G401.6 (cell line): Measurements from ENCODE around the gene RAB4A.

Experiments
- FAIRE-seq: peaks from 2 replicates; lab custom pipeline; 2012; peaks lifted over from hg19 to GRCh38; lab: Jason Lieb, UNC

Gene RAB4A

DNA sequence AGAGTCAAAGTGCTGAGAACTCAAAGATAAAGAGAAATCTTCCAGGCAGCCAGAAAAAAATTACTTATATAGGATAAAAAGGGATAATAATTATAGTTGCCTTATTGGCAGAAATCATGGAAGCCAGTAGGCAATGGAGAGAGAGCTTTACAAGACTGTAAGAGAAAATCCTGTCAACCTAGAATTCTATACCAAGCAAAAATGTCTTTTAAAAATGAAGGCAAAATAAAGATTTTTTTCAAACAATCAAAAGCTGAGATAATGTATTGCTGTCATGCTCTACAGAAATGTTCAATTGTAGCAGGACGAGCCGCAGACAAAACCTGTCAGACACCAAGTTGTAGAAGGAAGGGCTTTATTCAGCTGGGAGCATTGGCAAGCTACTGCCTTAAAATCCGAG is 26.8 kb upstream of the RAB4A start:
- FAIRE-seq: no peak

DNA sequence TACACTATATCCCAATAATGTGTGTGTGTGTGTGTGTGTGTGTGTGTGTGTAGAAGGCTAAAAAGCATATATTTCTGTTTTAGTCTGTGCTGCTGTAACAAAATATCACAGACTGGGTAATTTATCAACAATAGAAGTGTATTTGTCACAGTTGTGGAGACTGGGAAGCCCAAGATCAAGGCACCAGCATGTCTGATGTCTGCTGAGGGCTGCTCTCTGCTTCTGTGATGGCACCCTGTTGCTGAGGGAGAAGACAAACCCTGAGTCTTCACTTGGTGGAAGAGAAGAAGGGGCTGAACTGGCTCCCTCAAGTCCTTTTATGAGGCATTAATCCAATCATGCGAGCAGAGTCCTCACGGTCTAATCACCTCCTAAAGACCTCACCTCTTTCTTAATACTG is 23.0 kb upstream of the RAB4A start:
- FAIRE-seq: no peak

DNA sequence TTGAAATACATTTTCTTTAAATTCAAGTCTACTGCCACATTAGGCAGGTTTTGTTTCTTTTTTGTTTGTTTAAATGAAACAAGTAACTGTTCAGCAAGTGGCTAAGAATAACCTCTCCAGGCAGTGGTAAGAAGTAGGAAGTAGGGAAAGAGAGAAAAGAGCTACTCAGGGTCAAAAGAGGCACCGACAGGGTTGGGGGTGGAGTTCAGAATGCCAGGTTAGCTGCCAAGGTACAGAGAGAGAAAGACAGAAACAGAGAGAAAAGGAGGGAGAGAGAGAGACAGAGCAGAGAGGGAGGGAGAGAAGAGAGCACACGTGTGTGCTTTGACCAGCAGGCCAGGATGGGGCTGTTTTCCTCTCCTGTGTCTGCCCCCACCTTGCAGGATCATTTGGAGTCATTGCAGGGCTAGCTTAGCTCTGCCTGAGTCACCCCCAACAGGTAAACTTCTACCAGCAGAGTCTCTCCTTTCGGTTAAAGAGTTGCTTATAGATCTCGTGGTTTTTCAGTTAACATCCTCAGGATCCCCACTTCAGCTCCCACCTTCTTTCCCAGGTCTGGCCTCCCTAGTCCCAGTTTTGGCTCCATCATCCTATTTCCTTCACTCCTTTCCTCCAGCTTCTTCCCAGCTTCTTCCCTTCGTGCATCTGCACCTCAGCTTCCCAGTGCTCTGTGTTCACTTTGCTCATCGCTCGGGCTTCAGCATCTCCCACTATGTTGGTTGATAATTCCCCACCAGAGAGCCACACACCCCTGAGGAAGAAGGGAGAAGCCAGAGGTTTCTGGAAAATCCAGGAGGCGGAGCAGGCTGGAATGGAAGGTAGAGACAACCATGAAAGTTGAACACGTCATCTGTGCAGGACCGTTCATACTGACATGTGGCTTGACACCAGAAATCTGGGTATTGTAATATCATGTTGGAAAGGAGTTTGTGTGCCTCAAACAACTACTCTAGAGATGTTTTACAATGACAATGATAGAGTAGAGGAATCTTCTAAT is 21.8 kb upstream of the RAB4A start:
- FAIRE-seq: no peak

DNA sequence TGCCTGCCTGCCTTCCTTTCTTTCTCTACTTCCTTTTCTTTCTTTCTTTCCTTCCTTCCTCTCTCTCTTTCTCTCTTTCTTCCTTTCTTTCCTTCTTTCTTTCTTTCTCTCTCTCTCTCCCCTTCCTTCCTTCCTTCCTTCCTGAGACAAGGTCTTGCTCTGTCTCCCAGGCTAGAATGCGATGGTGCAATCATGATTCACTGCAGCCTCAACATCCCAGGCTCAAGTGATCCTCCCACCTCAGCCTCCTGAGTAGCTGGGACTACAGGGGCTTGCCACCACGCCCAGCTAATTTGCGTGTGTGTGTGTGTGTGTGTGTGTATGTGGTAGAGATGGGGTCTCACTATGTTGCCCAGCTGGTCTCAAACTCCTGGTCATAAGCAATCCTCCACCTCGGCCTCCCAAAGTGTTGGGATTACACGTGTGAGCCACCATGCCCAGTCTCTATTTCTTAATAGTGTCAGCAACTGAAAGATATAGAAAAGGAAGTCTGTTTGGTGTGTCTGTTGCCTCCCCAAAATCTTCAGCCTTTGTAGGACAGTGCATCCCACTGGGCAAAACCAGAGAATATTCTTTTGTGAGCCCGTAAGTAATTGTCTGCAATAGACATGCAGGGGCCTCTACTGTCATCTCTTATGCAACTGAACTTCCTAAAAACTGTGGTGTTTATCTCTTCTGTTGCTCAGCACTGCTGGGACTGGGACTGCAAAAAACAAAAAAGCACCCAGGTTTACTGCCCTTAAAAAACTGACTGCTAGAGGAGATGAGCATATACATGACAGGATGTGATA is 20.9 kb upstream of the RAB4A start:
- no peak for FAIRE-seq

DNA sequence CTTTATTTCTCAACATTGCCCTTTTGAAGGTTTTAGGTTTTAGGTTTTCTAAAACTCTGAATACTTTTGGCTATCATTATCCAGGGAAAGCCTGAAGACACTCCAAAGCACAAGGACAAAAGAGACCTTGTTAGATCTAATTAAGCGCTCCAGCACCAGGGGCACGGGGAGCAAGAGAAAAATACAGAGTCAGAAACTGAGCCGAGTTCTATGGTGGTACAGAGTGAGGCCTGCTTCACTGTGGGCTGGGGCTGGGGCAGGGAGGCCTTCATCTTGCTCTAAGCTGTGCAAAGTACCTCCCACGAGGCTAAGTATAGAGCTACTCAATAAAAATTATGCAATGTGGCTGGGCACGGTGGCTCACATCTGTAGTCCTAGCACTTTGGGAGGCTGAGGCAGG is 19.7 kb upstream of the RAB4A start:
- no peak for FAIRE-seq

DNA sequence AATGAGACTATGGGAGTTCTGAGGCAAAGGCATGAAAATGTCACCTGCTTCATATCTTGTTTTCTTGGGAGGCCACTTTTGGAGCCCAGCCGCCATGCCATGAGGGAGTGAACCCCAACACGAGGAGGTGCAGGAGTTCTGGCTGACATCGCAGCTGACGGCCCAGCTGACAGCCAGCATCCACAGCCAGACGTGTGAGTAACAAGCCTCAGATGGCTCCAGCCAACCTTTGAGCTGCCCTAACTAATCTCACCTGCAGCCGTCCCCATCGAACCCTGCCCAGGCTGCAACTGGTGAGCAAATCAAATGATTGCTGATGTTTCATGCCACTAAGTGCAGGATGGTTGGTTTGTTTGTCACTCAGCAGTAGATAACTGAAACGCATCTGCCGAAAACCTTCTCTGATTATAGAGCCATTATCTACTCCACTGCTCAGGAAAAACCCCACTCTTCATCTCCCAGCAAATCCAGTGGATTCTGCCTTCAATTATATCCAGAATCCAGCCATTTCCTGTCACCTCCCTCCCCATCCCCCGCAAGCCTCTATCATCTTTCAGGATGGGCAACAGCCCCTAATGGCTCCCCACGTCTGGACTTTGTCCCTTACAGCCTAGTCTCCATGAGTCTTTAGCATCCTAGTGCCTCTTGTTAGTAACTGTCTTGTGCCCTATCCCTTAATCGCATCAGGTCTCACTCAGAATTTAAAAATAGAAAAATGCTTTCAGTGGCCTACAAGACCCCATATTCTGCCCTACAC is 18.5 kb upstream of the RAB4A start:
- no peak for FAIRE-seq

DNA sequence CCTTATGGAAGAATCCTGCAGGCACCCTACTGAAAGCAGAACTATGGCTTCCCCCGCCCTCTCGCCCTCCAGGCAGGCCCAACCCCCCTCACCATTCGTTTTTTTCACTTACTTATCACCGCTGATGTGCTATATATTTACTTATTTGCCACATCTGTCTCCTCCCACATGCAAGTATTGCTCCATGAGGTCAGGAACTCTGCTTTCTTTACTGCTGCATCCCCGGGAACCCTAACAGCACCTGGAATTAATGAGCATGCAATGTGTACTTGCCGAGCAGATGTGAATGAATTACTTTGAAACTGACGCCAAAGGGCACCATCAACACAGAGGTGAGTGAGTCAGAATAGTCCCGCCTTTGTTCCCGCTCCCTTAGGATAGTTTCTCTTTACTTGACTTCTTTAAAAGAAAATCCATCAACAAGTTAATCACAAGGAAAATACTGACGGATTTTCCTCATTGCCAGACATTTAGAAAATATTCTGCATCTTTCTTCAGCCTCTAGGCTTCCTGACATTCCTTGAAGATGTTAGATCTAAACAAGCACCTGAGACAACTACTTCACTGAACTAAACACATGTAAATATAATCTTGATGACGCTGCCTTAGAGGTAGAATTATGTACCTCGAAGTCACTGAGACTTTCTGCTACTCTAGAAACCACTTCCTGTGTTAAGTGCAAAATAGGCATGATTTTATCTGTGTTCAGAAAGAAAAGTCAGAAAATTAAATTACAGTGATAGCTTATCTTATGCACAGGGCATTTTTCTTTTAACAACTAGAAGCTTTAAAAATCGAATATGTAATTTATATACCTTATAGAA is 17.5 kb upstream of the RAB4A start:
- no peak for FAIRE-seq

DNA sequence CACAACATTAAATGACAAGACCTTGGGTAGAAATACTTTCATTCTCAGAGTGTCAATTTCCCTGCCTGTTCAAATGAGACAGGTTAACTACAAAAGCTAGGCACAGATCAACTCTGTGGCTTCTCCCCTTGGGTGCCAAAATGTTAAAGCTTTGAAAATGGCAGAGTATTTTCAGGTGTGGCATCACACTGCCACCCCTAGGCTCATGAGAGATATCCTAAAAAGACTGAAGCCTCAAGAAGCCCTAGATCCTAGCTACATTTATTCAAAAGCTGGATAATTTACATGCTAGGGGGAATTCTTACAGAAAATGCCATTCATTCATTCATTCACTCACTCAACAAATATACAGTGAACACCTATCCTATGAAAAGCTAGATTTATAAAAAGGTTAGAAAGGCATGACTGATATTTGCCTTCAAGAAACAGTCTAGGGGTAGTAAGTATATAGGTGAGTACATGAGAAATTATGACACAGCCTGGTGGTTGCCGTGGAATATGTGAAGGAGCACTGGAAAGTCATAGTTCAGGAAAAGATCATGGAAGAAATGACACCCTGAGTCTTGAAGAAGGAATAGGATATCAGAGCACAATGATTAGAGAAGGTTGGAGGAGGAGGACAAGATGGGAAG is 15.9 kb upstream of the RAB4A start:
- FAIRE-seq: no peak

DNA sequence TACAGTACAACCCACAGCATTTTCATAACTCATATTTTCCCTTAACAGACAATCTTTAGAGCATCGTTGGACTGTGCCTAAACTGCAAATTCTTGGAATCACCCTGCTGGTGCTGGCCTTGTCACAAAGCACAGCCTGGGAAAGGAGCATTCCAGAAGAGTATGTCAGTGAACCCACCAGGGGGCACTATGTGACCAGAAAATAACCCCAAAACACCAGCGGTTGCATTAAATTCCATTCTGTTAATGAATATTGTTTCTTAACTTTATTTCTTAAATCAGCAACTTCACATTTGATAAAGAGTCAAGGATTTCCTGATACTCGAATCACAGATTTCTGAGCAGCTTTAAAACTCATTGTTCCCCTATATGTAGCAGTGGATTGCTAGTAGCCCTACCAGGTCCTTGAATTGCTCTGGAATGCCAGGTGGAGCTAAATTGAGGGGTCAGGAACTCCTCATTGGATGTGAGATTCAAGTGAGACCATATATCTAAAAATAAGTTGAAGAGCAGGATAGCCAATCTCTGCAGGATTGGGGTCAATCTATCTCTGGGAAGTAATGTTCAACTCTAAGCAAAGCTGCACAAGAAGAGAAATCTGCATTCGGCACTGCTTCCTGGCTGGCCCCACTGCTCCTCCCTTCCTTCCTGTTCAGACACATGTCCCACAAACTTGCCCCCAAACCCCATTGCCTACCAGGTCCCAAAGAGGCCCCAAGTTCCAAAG is 12.7 kb upstream of the RAB4A start:
- peak; percentile 94 for FAIRE-seq

DNA sequence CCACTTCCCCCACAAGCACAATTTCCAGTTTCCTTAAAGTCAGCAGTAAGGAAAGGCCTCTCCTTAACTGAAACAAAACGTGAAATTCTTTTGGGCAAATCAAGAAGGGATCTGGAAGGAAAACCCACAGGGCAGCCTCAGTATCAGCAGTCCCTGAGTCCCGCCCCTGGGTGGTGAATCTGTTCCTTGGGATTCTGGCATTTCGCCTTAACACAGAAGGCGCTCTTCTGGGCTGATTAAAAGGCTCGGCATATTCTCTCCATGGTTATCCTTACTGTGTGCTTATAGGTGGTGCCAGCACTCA is 12.2 kb upstream of the RAB4A start:
- FAIRE-seq: no peak

DNA sequence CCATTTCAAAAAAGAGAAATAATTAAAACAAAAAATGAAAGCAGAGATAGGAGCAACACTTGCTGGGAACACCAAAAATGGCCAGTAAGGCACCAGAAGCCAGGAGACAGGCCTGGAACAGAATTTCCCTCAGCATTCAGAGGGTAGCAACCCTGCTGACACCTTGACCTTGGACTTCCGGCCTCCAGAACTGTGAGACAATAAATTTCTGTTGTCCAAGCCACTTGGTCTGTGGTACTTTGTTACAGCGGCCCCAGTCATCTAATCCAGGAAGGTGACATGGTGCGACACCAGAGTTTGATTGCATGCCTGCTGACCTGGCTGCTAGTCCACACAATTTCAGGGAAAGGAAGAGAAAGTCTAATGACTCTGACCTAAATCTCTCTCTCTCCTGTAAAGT is 10.6 kb upstream of the RAB4A start:
- FAIRE-seq: no peak

DNA sequence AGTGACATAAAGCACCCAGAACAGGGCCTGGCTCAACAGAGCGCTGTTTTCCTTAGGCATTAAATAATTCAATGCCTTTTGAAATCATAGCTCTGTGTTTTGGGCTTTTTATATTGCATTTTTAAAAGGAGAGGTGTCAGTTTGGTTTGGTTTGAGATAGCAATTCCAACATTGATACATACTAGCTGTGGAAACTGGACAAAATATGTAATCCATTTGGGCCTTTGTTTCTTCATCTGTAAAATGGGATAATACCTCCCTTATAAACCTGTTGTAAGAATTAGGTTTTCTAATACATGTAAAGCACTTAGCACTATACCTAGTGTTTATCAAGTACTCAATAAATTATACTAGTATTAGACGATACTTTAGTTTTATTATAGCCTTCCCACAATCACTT is 8.7 kb upstream of the RAB4A start:
- FAIRE-seq: no peak

DNA sequence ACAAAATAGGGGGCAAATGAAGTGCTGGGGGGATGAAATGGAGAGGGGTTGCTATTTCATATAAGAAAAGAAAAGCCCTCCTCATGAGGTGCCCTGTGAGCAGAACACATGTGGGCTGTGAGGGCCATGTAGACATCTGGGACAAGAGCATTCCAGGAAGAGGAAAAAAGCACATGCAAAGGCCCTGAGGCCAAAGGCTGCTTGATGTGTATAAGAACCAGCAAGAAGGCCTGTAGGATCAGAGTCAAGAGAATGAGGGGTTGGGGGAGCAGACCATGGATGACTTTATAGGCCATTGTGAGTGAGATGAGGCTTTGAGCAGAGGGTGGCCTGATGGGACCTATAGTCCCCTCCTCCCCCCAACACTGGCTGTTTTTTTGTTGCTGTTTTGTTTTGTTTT is 7.7 kb upstream of the RAB4A start:
- FAIRE-seq: no peak

DNA sequence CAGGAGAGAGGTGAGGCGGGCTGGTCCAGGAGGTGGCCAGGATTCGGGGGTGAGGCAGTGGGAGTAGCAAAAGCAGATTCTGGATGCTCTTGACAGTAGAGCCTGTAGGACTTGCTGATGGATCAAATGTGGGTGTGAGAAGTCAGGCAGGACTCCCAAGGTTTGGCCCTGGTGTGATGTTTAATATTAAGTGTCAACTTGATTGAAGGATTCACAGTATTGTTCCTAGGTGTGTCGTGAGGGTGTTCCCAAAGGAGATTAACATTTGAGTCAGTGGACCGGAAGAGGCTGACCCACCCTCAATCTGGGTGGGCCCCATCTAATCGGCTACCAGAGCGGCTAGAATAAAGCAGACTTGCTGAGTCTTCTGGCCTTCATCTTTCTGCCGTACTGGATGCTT is 6.8 kb upstream of the RAB4A start:
- no peak for FAIRE-seq

DNA sequence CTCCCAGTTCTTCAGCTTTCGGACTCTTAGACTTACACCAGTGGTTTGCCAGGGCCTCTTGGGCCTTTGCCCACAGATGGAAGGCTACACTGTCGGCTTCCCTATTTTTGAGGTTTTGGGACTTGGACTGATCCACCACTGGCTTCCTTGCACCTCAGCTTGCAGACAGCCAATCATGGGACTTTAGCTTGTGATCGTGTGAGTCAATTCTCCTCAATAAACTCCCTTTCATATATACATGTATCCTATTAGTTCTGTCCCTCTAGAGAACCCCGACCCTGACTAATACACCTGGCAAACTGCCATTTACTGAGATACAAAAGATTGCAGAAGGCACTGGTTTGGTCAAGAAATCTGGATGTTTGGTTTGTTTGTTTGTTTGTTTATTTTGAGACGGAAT is 6.4 kb upstream of the RAB4A start:
- no peak for FAIRE-seq

DNA sequence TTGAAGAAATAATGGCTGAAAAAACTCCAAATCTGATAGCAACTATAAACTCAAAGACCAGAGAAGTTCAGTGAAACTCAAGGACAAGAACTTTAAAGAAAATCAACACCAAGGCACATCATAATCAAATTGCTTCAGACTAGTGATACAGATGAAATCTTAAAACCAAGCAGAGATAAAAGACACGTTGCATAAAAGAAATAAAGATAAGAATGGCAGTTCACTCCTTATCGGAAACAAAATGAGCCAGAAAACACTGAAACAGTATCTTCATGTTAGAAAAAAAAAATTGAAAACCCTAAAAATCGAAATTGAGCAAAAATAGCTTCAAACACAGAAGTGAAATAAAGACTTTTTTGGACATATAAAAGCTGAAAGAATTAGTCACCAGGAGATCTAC is 4.6 kb upstream of the RAB4A start:
- FAIRE-seq: no peak

DNA sequence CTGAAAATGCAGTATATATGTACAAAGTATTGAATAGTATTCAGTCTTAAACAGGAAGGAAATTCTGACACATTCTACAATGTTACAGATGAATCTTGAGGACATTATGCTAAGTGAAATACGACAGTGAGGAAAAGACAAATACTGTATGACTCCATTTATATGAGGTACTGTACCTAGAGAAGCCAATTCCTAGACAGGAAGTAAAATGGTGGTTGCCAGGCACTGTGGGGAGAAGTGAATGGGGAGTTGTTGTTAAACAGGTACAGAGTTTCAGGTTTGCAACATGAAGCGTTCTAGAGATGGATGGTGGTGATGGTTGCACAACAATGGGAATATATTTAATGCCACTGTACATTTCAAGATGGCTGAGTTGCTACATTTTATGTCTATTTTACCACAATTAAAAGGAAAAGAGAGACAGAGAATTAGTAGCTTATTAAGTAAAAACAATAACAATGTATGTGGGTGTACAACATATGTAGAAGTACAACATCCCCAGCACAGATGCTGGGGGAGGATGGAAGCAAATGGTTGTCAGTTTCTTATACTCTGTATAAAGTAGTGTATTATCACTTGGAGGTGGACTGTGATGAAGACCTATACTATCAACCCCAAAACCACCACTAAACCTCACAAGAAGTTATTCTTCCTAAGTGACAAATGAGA is 3.9 kb upstream of the RAB4A start:
- FAIRE-seq: no peak

DNA sequence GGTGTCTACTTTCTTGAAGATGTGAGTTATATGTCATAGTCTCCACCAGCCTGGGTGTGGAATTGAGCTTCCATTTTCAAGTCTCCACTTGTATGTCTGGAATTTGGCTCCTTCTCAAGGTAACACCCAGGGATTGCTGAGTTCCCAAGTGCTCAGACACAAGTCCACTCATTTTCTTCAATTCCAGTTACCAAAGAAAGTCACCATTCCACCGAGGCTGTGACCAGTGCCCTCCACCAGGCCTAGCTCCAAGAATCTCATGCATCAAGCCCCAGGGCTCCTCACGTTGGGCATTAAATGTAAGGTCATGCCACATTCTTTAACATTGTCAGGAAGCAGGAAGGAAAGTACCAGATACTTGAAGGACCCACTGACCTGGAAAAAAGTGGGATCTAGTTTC is 2.4 kb upstream of the RAB4A start:
- no peak for FAIRE-seq

DNA sequence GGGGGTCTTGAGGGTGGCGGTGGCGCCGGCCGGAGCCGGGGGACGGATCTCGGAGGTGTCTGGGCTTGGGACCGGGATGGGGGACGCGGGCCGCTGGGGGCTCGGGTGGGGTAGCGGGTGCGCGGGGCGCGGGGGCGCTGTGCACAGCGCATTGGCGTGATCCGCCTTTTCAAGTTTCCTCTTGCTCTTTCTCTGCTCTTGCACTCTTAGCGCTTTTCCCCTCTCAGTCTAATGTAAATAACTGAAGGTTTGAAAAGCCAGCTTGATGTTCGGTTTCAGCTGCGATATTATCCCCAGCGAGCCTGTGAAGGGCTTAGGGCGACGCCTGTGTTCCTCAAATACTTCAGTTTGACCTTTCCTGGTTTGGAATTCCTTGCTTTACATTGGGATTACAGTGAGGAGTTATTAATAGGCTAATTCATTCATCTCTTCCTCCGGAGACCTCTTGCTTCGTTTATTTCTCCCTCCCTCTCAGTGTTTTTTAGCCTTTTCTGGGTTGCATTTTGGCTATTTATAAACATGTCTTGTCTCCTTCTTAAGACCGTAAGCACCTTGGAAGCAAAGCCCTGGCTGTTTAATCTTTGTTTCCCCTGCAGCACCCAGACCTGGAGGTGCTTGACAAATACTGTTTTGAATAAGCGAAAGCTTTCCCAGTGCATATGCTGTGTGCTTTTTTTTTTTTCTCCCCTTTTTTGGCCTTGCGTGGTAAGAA is 693 bp downstream of the RAB4A start:
- FAIRE-seq: no peak
